Occipital lobe (tissue), 2 donors: ENCODE data around the gene GATD1. TPM values are rescaled to one million over a fixed set of nuclear protein-coding genes. Genes with fewer than 3 reads are reported as not detected.

ENCODE experiments used
- small RNA-seq: library from RNA; depleted of rRNA; stranded (forward); fragments of <200 nt; gene quantifications from one replicate; pipeline ENCODE3, GENCODE V24; 2014
- total RNA-seq: library from RNA; depleted of rRNA; stranded (reverse); fragments of >200 nt; gene quantifications from one replicate; pipeline ENCODE4 v1.2.3, GENCODE V29; 2014

The GATD1 gene
- total RNA-seq, 1 donor from 2014 or later = 22.3 TPM

Small RNAs within 50 kb of the gene (small RNA-seq; reads per million reads assigned to genes)
- not detected for gene SNORA52

Other genes starting within 250 kb of the GATD1 start
- 27.0 TPM for gene HRAS, start 241.9 kb downstream of the GATD1 start, total RNA-seq
- gene LRRC56, start 240.0 kb downstream of the GATD1 start, total RNA-seq = 1.1 TPM
- 0.16 TPM for gene LMNTD2, start 216.7 kb downstream of the GATD1 start, total RNA-seq
- gene RASSF7, start 216.5 kb downstream of the GATD1 start, total RNA-seq = 2.5 TPM
- 27.3 TPM for gene PHRF1, start 201.0 kb downstream of the GATD1 start, total RNA-seq
- 7.6 TPM for gene IRF7, start 161.5 kb downstream of the GATD1 start, total RNA-seq
- gene CDHR5, start 152.5 kb downstream of the GATD1 start, total RNA-seq = not detected
- not detected for gene SCT, start 150.3 kb downstream of the GATD1 start, total RNA-seq
- gene DRD4, start 140.2 kb downstream of the GATD1 start, total RNA-seq = 0.16 TPM
- gene DEAF1, start 82.3 kb downstream of the GATD1 start, total RNA-seq = 50.7 TPM
- gene TMEM80, start 81.7 kb downstream of the GATD1 start, total RNA-seq = 11.7 TPM
- 1.4 TPM for gene EPS8L2, start 71.3 kb downstream of the GATD1 start, total RNA-seq
- gene TALDO1, start 30.0 kb downstream of the GATD1 start, total RNA-seq = 61.0 TPM
- 5.9 TPM for gene CEND1, start 12.6 kb upstream of the GATD1 start, total RNA-seq
- 15.0 TPM for gene SLC25A22, start 20.8 kb upstream of the GATD1 start, total RNA-seq
- gene PIDD1, start 27.7 kb upstream of the GATD1 start, total RNA-seq = 5.1 TPM
- gene RPLP2, start 32.5 kb upstream of the GATD1 start, total RNA-seq = 227 TPM
- 5.3 TPM for gene PNPLA2, start 41.4 kb upstream of the GATD1 start, total RNA-seq
- 0.31 TPM for gene CRACR2B, start 50.4 kb upstream of the GATD1 start, total RNA-seq
- gene CD151, start 55.5 kb upstream of the GATD1 start, total RNA-seq = 44.1 TPM
- gene POLR2L, start 65.0 kb upstream of the GATD1 start, total RNA-seq = 14.5 TPM
- 18.6 TPM for gene TSPAN4, start 65.4 kb upstream of the GATD1 start, total RNA-seq
- 20.9 TPM for gene CHID1, start 133.3 kb upstream of the GATD1 start, total RNA-seq
- 35.6 TPM for gene AP2A2, start 148.4 kb upstream of the GATD1 start, total RNA-seq